Trophoblast cell (in vitro differentiated cells and primary cell): ENCODE measurements around the gene NLRP6.

ENCODE experiments used
- DNase-seq, 2 donors: peaks; one replicate each; pipeline ENCODE4 v3.0.0-alpha.2; 2016
- H2AFZ ChIP-seq: 2 replicates; pipeline ENCODE4 v1.6.1; 2013; ENCODE audit warnings: low read length, moderate library complexity, mild to moderate bottlenecking; ENCODE audit not compliant: insufficient read depth, poor library complexity
- H2AK5ac ChIP-seq: 2 replicates; pipeline ENCODE4 v1.6.1; 2013; ENCODE audit warnings: mild to moderate bottlenecking, low read length
- H2BK120ac ChIP-seq: 2 replicates; pipeline ENCODE4 v1.6.1; 2013; ENCODE audit warnings: low read length, mild to moderate bottlenecking, moderate library complexity; ENCODE audit not compliant: insufficient read depth, poor library complexity
- H2BK12ac ChIP-seq: 2 replicates; pipeline ENCODE4 v1.6.1; 2013; ENCODE audit warnings: mild to moderate bottlenecking, low read length, moderate library complexity
- H2BK5ac ChIP-seq: 2 replicates; pipeline ENCODE4 v1.6.1; 2013; ENCODE audit warnings: low read length, low read depth, moderate library complexity, mild to moderate bottlenecking; ENCODE audit not compliant: poor library complexity
- H3K14ac ChIP-seq: 2 replicates; pipeline ENCODE4 v1.6.1; 2013; ENCODE audit warnings: mild to moderate bottlenecking, low read length
- H3K18ac ChIP-seq: 2 replicates; pipeline ENCODE4 v1.6.1; 2013; ENCODE audit warnings: mild to moderate bottlenecking, low read length
- H3K23ac ChIP-seq: 2 replicates; pipeline ENCODE4 v1.6.1; 2013; ENCODE audit warnings: low read length
- H3K27ac ChIP-seq: 2 replicates; pipeline ENCODE4 v1.5.1; 2013; ENCODE audit warnings: low read depth, mild to moderate bottlenecking, inconsistent platforms, low read length, moderate library complexity
- H3K27me3 ChIP-seq: 2 replicates; pipeline ENCODE4 v1.6.1; 2013; ENCODE audit warnings: inconsistent platforms, mild to moderate bottlenecking, low read length, moderate library complexity; ENCODE audit not compliant: insufficient read depth
- H3K36me3 ChIP-seq, 2 experiments: 1 replicate in 1 of 2; 2 replicates in 1 of 2; pipeline ENCODE4 v1.6.1; 2013; ENCODE audit warnings: low read length in 2 of 2, mild to moderate bottlenecking in 2 of 2, moderate library complexity in 1 of 2; ENCODE audit not compliant: insufficient read depth in 2 of 2, control insufficient read depth in 1 of 2
- H3K4ac ChIP-seq: 2 replicates; pipeline ENCODE4 v1.6.1; 2013; ENCODE audit warnings: low read depth, mild to moderate bottlenecking, low read length, moderate library complexity
- H3K4me1 ChIP-seq, 2 experiments: 1 replicate in 1 of 2; 2 replicates in 1 of 2; pipeline ENCODE4 v1.6.1; 2013; ENCODE audit warnings: low read length in 2 of 2, mild to moderate bottlenecking in 2 of 2, moderate library complexity in 1 of 2; ENCODE audit not compliant: insufficient read depth in 2 of 2, control insufficient read depth in 1 of 2
- H3K4me2 ChIP-seq: 2 replicates; pipeline ENCODE4 v1.6.1; 2013; ENCODE audit warnings: inconsistent platforms, mild to moderate bottlenecking, low read length, moderate library complexity
- H3K4me3 ChIP-seq: 2 replicates; pipeline ENCODE4 v1.5.1; 2013; ENCODE audit warnings: mild to moderate bottlenecking, low read depth, low read length, inconsistent platforms
- H3K79me1 ChIP-seq: one replicate; pipeline ENCODE4 v1.6.1; 2013; ENCODE audit warnings: low read length
- H3K79me2 ChIP-seq: 2 replicates; pipeline ENCODE4 v1.6.1; 2013; ENCODE audit warnings: low read length, mild to moderate bottlenecking; ENCODE audit not compliant: control insufficient read depth, insufficient read depth, poor library complexity
- H3K9ac ChIP-seq: 2 replicates; pipeline ENCODE4 v1.6.1; 2013; ENCODE audit warnings: mild to moderate bottlenecking, low read length
- H3K9me3 ChIP-seq: 2 replicates; pipeline ENCODE4 v1.6.1; 2013; ENCODE audit warnings: low read depth, mild to moderate bottlenecking, control low read depth, inconsistent platforms, low read length; ENCODE audit not compliant: insufficient read depth
- H4K12ac ChIP-seq: 2 replicates; pipeline ENCODE4 v1.6.1; 2013; ENCODE audit warnings: low read depth, mild to moderate bottlenecking, low read length, moderate library complexity
- H4K8ac ChIP-seq: 2 replicates; pipeline ENCODE4 v1.6.1; 2013; ENCODE audit warnings: low read depth, mild to moderate bottlenecking, low read length, moderate library complexity
- H4K91ac ChIP-seq: one replicate; pipeline ENCODE4 v1.6.1; 2013; ENCODE audit warnings: low read depth, mild to moderate bottlenecking, low read length, moderate library complexity
- WGBS: extraction: QIAGEN DNeasy Blood & Tissue Kit; methylation state at CpG from one replicate; pipeline ENCODE4 v1.1.7; 2013; ENCODE audit warnings: missing lambda C conversion rate; ENCODE audit not compliant: insufficient read length, insufficient coverage; ENCODE audit errors: extremely low coverage; 5-methylcytosine and 5-hydroxymethylcytosine counted together

Gene NLRP6

GRCh38 chr11:290621-291231, 12.5 kb downstream of the NLRP6 start:
- no peak for DNase-seq
- Histone ChIP-seq H2BK120ac (no peak overlapping the region), H2AFZ (no peak overlapping the region), H3K23ac (no peak overlapping the region), H3K79me1 (peaks cover 6% of the 10 kb centered on the region), H3K4me3 (no peak overlapping the region), H2BK12ac (no peak overlapping the region), H3K4ac (no peak overlapping the region), H3K9ac (no peak overlapping the region), H4K91ac (no peak overlapping the region), H3K27ac (no peak overlapping the region), H3K36me3 (peaks cover 21 to 25% of the 10 kb centered on the region in 2 experiments), H2BK5ac (no peak overlapping the region), H3K4me2 (no peak overlapping the region), H3K79me2 (peaks cover 6% of the 10 kb centered on the region), H2AK5ac (no peak overlapping the region), H3K18ac (peak overlapping the region; percentile 18), H3K27me3 (no peaks in the 10 kb centered on the region), H4K12ac (no peak overlapping the region), H4K8ac (no peak overlapping the region), H3K9me3 (no peaks in the 10 kb centered on the region), H3K14ac (no peak overlapping the region), H3K4me1 (peaks cover 24 to 28% of the 10 kb centered on the region in 2 experiments)
- WGBS, result no CpG with 5 or more reads among the region's 13 CpGs

GRCh38 chr11:291281-292210, 13.3 kb downstream of the NLRP6 start:
- no peak overlapping the region for H3K27ac ChIP-seq
- H3K79me2 ChIP-seq, result peaks cover 6% of the 10 kb centered on the region
- peaks cover 25 to 28% of the 10 kb centered on the region in 2 experiments for H3K4me1 ChIP-seq
- whole genome bisulfite sequencing, result no CpG with 5 or more reads among the region's 44 CpGs
- no peak overlapping the region for H4K8ac ChIP-seq
- no peak overlapping the region for H3K4ac ChIP-seq
- H2AK5ac ChIP-seq, result no peak overlapping the region
- H3K4me2 ChIP-seq, result no peak overlapping the region
- peak overlapping the region; percentile 32 for H4K12ac ChIP-seq
- H4K91ac ChIP-seq, result no peak overlapping the region
- H3K9ac ChIP-seq, result no peak overlapping the region
- H2BK12ac ChIP-seq, result no peak overlapping the region
- no peak overlapping the region for H3K14ac ChIP-seq
- no peak overlapping the region for H3K23ac ChIP-seq
- no peaks in the 10 kb centered on the region for H3K27me3 ChIP-seq
- no peak overlapping the region for H3K18ac ChIP-seq
- no peak overlapping the region for H2AFZ ChIP-seq
- DNase-seq, result no peak
- no peak overlapping the region for H3K4me3 ChIP-seq
- no peaks in the 10 kb centered on the region for H3K9me3 ChIP-seq
- peaks cover 6% of the 10 kb centered on the region for H3K79me1 ChIP-seq
- H2BK120ac ChIP-seq, result no peak overlapping the region
- no peak overlapping the region for H2BK5ac ChIP-seq
- H3K36me3 ChIP-seq, result peaks cover 25% of the 10 kb centered on the region in 2 experiments

- Histone ChIP-seq H2AK5ac (no peak overlapping the region), H2AFZ (no peak overlapping the region), H3K23ac (no peak overlapping the region), H3K4ac (no peak overlapping the region), H3K4me1 (peaks cover 25 to 28% of the 10 kb centered on the region in 2 experiments), H2BK5ac (no peak overlapping the region), H3K9ac (no peak overlapping the region), H4K91ac (no peak overlapping the region), H3K79me2 (peaks cover 6% of the 10 kb centered on the region), H3K4me3 (no peak overlapping the region), H4K12ac (no peak overlapping the region), H3K27ac (no peak overlapping the region), H3K4me2 (no peak overlapping the region), H3K14ac (no peak overlapping the region), H3K9me3 (no peaks in the 10 kb centered on the region), H3K79me1 (peaks cover 6% of the 10 kb centered on the region), H2BK12ac (no peak overlapping the region), H3K18ac (no peak overlapping the region), H3K27me3 (no peaks in the 10 kb centered on the region), H3K36me3 (peaks cover 25% of the 10 kb centered on the region in 2 experiments), H4K8ac (no peak overlapping the region), H2BK120ac (no peak overlapping the region)
- DNase-seq, result no peak
- no CpG with 5 or more reads among the region's 29 CpGs for WGBS
Measured at GRCh38 chr11:292211-293121, 14.3 kb downstream of the NLRP6 start.

GRCh38 chr11:293271-293851, 15.2 kb downstream of the NLRP6 start:
- no peak overlapping the region for H2BK5ac ChIP-seq
- no peak for DNase-seq
- no peaks in the 10 kb centered on the region for H3K27me3 ChIP-seq
- H3K79me2 ChIP-seq, result peaks cover 4% of the 10 kb centered on the region
- no CpG with 5 or more reads among the region's 18 CpGs for WGBS
- no peaks in the 10 kb centered on the region for H3K9me3 ChIP-seq
- H3K36me3 ChIP-seq, result peaks cover 25% of the 10 kb centered on the region in 2 experiments
- H3K79me1 ChIP-seq, result peaks cover 5% of the 10 kb centered on the region
- H3K4ac ChIP-seq, result no peak overlapping the region
- no peak overlapping the region for H3K14ac ChIP-seq
- no peak overlapping the region for H4K12ac ChIP-seq
- peaks cover 23% of the 10 kb centered on the region in 2 experiments for H3K4me1 ChIP-seq
- H2BK12ac ChIP-seq, result no peak overlapping the region
- H3K27ac ChIP-seq, result no peak overlapping the region
- H2BK120ac ChIP-seq, result no peak overlapping the region
- H3K9ac ChIP-seq, result no peak overlapping the region
- no peak overlapping the region for H3K4me3 ChIP-seq
- no peak overlapping the region for H4K8ac ChIP-seq
- no peak overlapping the region for H4K91ac ChIP-seq
- no peak overlapping the region for H2AFZ ChIP-seq
- H2AK5ac ChIP-seq, result no peak overlapping the region
- no peak overlapping the region for H3K23ac ChIP-seq
- H3K18ac ChIP-seq, result no peak overlapping the region
- H3K4me2 ChIP-seq, result no peak overlapping the region
